ENCODE measurements around the gene FAM174C.

GRCh38 chr19:1272423-1273262, 2.7 kb upstream of the FAM174C start:
- TF ChIP-seq ELF1 (IDR thresholded peaks at IDR 0.05; ENCODE audit: borderline replicate concordance, low read depth) = no peak
- no peak for TF ChIP-seq ATF3 (IDR thresholded peaks at IDR 0.05)
- TF ChIP-seq ZFX (IDR thresholded peaks at IDR 0.05) = no peak
- no peak for TF ChIP-seq POLR2AphosphoS5 (IDR thresholded peaks at IDR 0.05; ENCODE audit: low read depth, low read length)
- no peak for TF ChIP-seq CTCF (IDR thresholded peaks at IDR 0.05 in 2 of 3, conservative IDR thresholded peaks at IDR 0.05 in 1 of 3; ENCODE audit: borderline replicate concordance in 1 of 3, insufficient read depth in 1 of 3, low read depth in 2 of 3, low read length in 2 of 3)
- no peak for TF ChIP-seq YY1 (IDR thresholded peaks at IDR 0.05; ENCODE audit: extremely low read depth, insufficient replicate concordance, low read depth, low read length)
- no peak for TF ChIP-seq CBX3 (IDR thresholded peaks at IDR 0.05; ENCODE audit: low read depth)
- no peak for TF ChIP-seq SIN3A (IDR thresholded peaks at IDR 0.05; ENCODE audit: low read depth)
- TF ChIP-seq RAD21 (IDR thresholded peaks at IDR 0.05; ENCODE audit: low read depth) = no peak
